ENCODE data around the gene GADD45GIP1. TPM values are rescaled to one million over a fixed set of nuclear protein-coding genes. Genes with fewer than 3 reads are reported as not detected.

GADD45GIP1 gene
- total and polyA plus RNA-seq, 12 donors: 16.5 to 213 (median 49.5) TPM

GRCh38 chr19:12936582-12936981 is 20.4 kb downstream of the GADD45GIP1 start:
- TF ChIP-seq CTCF (IDR thresholded peaks at IDR 0.05) (no peak), POLR2A (IDR thresholded peaks at IDR 0.05) (no peak)
- 74 to 77% (median 75%) methylated on average over 7 of the region's 7 CpGs for WGBS, 4 donors
- H3K4me3 ChIP-seq: no peak overlapping the region
- no peak for DNase-seq
- peaks cover 0 to 22% of the 10 kb centered on the region in 2 donors for H3K36me3 ChIP-seq (replicated peaks in 1 of 2)
- intact Hi-C loops (cut with DNase I): no loop called here
- peaks cover 14 to 39% of the 10 kb centered on the region in 2 donors for H3K4me1 ChIP-seq (replicated peaks in 1 of 2)
- H3K9me3 ChIP-seq (replicated peaks in 1 of 3): no peaks in the 10 kb centered on the region
- H3K27ac ChIP-seq: no peak overlapping the region
- no peaks in the 10 kb centered on the region for H3K27me3 ChIP-seq

GRCh38 chr19:12935071-12935470 is 22.0 kb downstream of the GADD45GIP1 start:
- H3K9me3 ChIP-seq (replicated peaks in 1 of 3): no peaks in the 10 kb centered on the region
- no peak overlapping the region for H3K27ac ChIP-seq
- peaks cover 0 to 11% of the 10 kb centered on the region in 2 donors for H3K36me3 ChIP-seq (replicated peaks in 1 of 2)
- no peak for DNase-seq
- intact Hi-C loops (cut with DNase I): no loop called here
- peaks cover 14 to 24% of the 10 kb centered on the region in 2 donors for H3K4me1 ChIP-seq (replicated peaks in 1 of 2)
- TF ChIP-seq POLR2A (IDR thresholded peaks at IDR 0.05): no peak
- 80 to 89% (median 85%) methylated on average over 10 of the region's 10 CpGs for WGBS, 4 donors
- no peak overlapping the region for H3K4me3 ChIP-seq
- no peaks in the 10 kb centered on the region for H3K27me3 ChIP-seq

- 1 to 6% (median 3%) methylated on average over 14 to 51 of the region's 51 CpGs for WGBS, 4 donors
- DNase-seq: peak; percentile 93 to 98 (median 95)
- Histone ChIP-seq H3K4me1 (replicated peaks in 1 of 2) (peaks cover 14 to 18% of the 10 kb centered on the region in 2 donors), H3K36me3 (replicated peaks in 1 of 2) (peaks cover 0 to 20% of the 10 kb centered on the region in 2 donors), H3K4me3 (peak within 1 kb of the TSS; percentile 87 to 99 (median 97)), H3K9me3 (replicated peaks in 1 of 3) (no peaks in the 10 kb centered on the region), H3K27ac (peak within 1 kb of the TSS in 4 of 5 donors; percentile 62 to 94 (median 71)), H3K27me3 (no peaks in the 10 kb centered on the region)
- TF ChIP-seq POLR2A (IDR thresholded peaks at IDR 0.05) (peak in 1 of 2 donors; percentile 73), CTCF (IDR thresholded peaks at IDR 0.05) (no peak)
- intact Hi-C loops (cut with DNase I): no loop called here
Observed at GRCh38 chr19:12933287-12934072, 23.5 kb downstream of the GADD45GIP1 start, which contains the start of gene FARSA. Gene FARSA (minus strand): TSS chr19:12933711. CDS start chr19:12933696, 15 bp downstream.

- peak in 1 of 7 donors; percentile 35 for DNase-seq
- 23 to 31% (median 29%) methylated on average over 16 of the region's 16 CpGs for WGBS, 4 donors
- Histone ChIP-seq H3K36me3 (replicated peaks in 1 of 2) (peaks cover 0 to 29% of the 10 kb centered on the region in 2 donors), H3K27ac (peak overlapping the region in 4 of 5 donors; percentile 62 to 94 (median 71)), H3K4me1 (replicated peaks in 1 of 2) (peaks cover 11 to 14% of the 10 kb centered on the region in 2 donors), H3K4me3 (peak overlapping the region; percentile 87 to 99 (median 97)), H3K9me3 (replicated peaks in 1 of 3) (no peaks in the 10 kb centered on the region), H3K27me3 (no peaks in the 10 kb centered on the region)
- TF ChIP-seq CTCF (IDR thresholded peaks at IDR 0.05): no peak
- TF ChIP-seq POLR2A (IDR thresholded peaks at IDR 0.05): no peak
- intact Hi-C loops (cut with DNase I): no loop called here
Observed at GRCh38 chr19:12932392-12933286, 24.4 kb downstream of the GADD45GIP1 start.
